Smooth muscle cell (in vitro differentiated cells): ENCODE results near the gene MB. TPM values are rescaled to one million over a fixed set of nuclear protein-coding genes. Genes with fewer than 3 reads are reported as not detected.

Experiments
- DNase-seq: peaks from one replicate; lab custom pipeline; 2025; ENCODE audit not compliant: unreplicated experiment; lab: John Stamatoyannopoulos, UW
- H2AFZ ChIP-seq: fragments of 200-600 bp; sonication (generic); 2 replicates; pipeline ENCODE4 v1.6.0; 2016; ENCODE audit warnings: antibody characterized with exemption, low read depth, mild to moderate bottlenecking
- H3F3A ChIP-seq: fragments of 200-600 bp; sonication (generic); 2 replicates; pipeline ENCODE4 v1.6.0; 2017; ENCODE audit warnings: antibody characterized with exemption, low read depth
- H3K27ac ChIP-seq: fragments of 200-600 bp; sonication (generic); 2 replicates; pipeline ENCODE4 v1.5.1; 2016; ENCODE audit warnings: low read depth, mild to moderate bottlenecking
- H3K27me3 ChIP-seq: fragments of 200-600 bp; sonication (generic); 2 replicates; pipeline ENCODE4 v1.6.1; 2016; ENCODE audit warnings: low read depth, mild to moderate bottlenecking
- H3K36me3 ChIP-seq: fragments of 200-600 bp; sonication (generic); 2 replicates; pipeline ENCODE4 v1.5.1; 2016; ENCODE audit warnings: low read depth
- H3K4me1 ChIP-seq: fragments of 200-600 bp; sonication (generic); 2 replicates; pipeline ENCODE4 v1.5.1; 2016; ENCODE audit warnings: low read depth
- H3K4me2 ChIP-seq: fragments of 200-600 bp; sonication (generic); 2 replicates; pipeline ENCODE4 v1.6.0; 2016; ENCODE audit warnings: mild to moderate bottlenecking
- H3K4me3 ChIP-seq: fragments of 200-600 bp; sonication (generic); 2 replicates; pipeline ENCODE4 v1.5.1; 2016; ENCODE audit warnings: mild to moderate bottlenecking
- H3K79me2 ChIP-seq: fragments of 200-600 bp; sonication (generic); 2 replicates; pipeline ENCODE4 v1.6.0; 2016; ENCODE audit warnings: low read depth, mild to moderate bottlenecking
- H3K9ac ChIP-seq: fragments of 200-600 bp; sonication (generic); 2 replicates; pipeline ENCODE4 v1.6.0; 2016; ENCODE audit warnings: low read depth
- H3K9me3 ChIP-seq: fragments of 200-600 bp; sonication (generic); replicated peaks from 2 replicates; pipeline ENCODE4 v1.5.1; 2016; ENCODE audit warnings: low read depth
- H4K20me1 ChIP-seq: fragments of 200-600 bp; sonication (generic); 2 replicates; pipeline ENCODE4 v1.6.0; 2016; ENCODE audit warnings: low read depth
- CTCF ChIP-seq: fragments of 200-600 bp; sonication (generic); IDR thresholded peaks from 2 replicates; pipeline ENCODE4 v1.5.1; 2017; ENCODE audit warnings: borderline replicate concordance, mild to moderate bottlenecking, antibody characterized with exemption; ENCODE audit not compliant: insufficient read depth, poor library complexity, severe bottlenecking
- WGBS: methylation state at CpG from one replicate; pipeline ENCODE4 v1.1.7; 2016; ENCODE audit warnings: low lambda C conversion rate; 5-methylcytosine and 5-hydroxymethylcytosine counted together
- polyA plus RNA-seq: library from polyadenylated mRNA; unstranded; fragments of >200 nt; fragmentation: Nextera tagmentation; extraction: Ambion mirVana; gene quantifications from 2 replicates; pipeline ENCODE4 v1.2.1, GENCODE V29; 2016
- total RNA-seq: library from RNA; depleted of rRNA; stranded (reverse); fragments of >200 nt; gene quantifications from 2 replicates; pipeline ENCODE4 v1.2.3, GENCODE V29; 2014

The MB gene
- total and polyA plus RNA-seq, 2 experiments from 2014 or later, result 0.53 TPM; not detected in 1

GRCh38 chr22:35581023-35581413 lies 36.1 kb downstream of the MB start:
- no peak for DNase-seq
- Histone ChIP-seq H2AFZ (no peak overlapping the region), H3K4me3 (no peak overlapping the region), H3K4me2 (no peak overlapping the region), H3K36me3 (no peaks in the 10 kb centered on the region), H3K9me3 (no peaks in the 10 kb centered on the region), H3F3A (no peaks in the 10 kb centered on the region), H3K4me1 (no peaks in the 10 kb centered on the region), H3K27me3 (no peaks in the 10 kb centered on the region), H4K20me1 (no peaks in the 10 kb centered on the region), H3K27ac (no peak overlapping the region), H3K79me2 (no peaks in the 10 kb centered on the region), H3K9ac (no peak overlapping the region)
- no peak for TF ChIP-seq CTCF
- 89% methylated on average over 5 of the region's 5 CpGs for WGBS

GRCh38 chr22:35580351-35581022 lies 36.6 kb downstream of the MB start:
- H3K9me3 ChIP-seq, result no peaks in the 10 kb centered on the region
- no peak for TF ChIP-seq CTCF
- no peaks in the 10 kb centered on the region for H3F3A ChIP-seq
- DNase-seq, result no peak
- H3K27ac ChIP-seq, result no peak overlapping the region
- H3K36me3 ChIP-seq, result no peaks in the 10 kb centered on the region
- 77% methylated on average over 10 of the region's 10 CpGs for WGBS
- no peaks in the 10 kb centered on the region for H3K4me1 ChIP-seq
- no peaks in the 10 kb centered on the region for H3K27me3 ChIP-seq
- H3K4me2 ChIP-seq, result no peak overlapping the region
- H2AFZ ChIP-seq, result no peak overlapping the region
- no peaks in the 10 kb centered on the region for H4K20me1 ChIP-seq
- H3K79me2 ChIP-seq, result no peaks in the 10 kb centered on the region
- no peak overlapping the region for H3K4me3 ChIP-seq
- H3K9ac ChIP-seq, result no peak overlapping the region

- no peak overlapping the region for H2AFZ ChIP-seq
- no peak for TF ChIP-seq CTCF
- H4K20me1 ChIP-seq, result no peaks in the 10 kb centered on the region
- no peaks in the 10 kb centered on the region for H3K27me3 ChIP-seq
- H3K9ac ChIP-seq, result no peak overlapping the region
- DNase-seq, result no peak
- no peaks in the 10 kb centered on the region for H3K36me3 ChIP-seq
- no peaks in the 10 kb centered on the region for H3K79me2 ChIP-seq
- no peak overlapping the region for H3K4me2 ChIP-seq
- H3K4me3 ChIP-seq, result no peak overlapping the region
- no peak overlapping the region for H3K27ac ChIP-seq
- no peaks in the 10 kb centered on the region for H3F3A ChIP-seq
- no peaks in the 10 kb centered on the region for H3K9me3 ChIP-seq
- WGBS, result 94% methylated on average over 19 of the region's 19 CpGs
- H3K4me1 ChIP-seq, result no peaks in the 10 kb centered on the region
Observed at GRCh38 chr22:35578836-35579575, 38.1 kb downstream of the MB start.
